GM21576 (cell line): Measurements from ENCODE around the gene LCOR.

Experiments
- ATAC-seq: cut with Tn5 transposase; IDR thresholded peaks from one replicate; pipeline ENCODE4 v1.9.1; 2021; ENCODE audit warnings: mild to moderate bottlenecking, moderate library complexity; ENCODE audit not compliant: unreplicated experiment

Gene LCOR

GRCh38 chr10:96984541-96985131 lies 152.5 kb downstream of the LCOR start:
- no peak for ATAC-seq

GRCh38 chr10:96986200-96986856 lies 154.2 kb downstream of the LCOR start:
- no peak for ATAC-seq

- ATAC-seq: no peak
Measured at GRCh38 chr10:96987141-96987841, 155.2 kb downstream of the LCOR start.

GRCh38 chr10:96987842-96988175 lies 155.7 kb downstream of the LCOR start:
- ATAC-seq: no peak

GRCh38 chr10:96988426-96988825 lies 156.3 kb downstream of the LCOR start:
- ATAC-seq: no peak

GRCh38 chr10:96991313-96991841 lies 159.3 kb downstream of the LCOR start:
- ATAC-seq: no peak

GRCh38 chr10:96992721-96993120 lies 160.6 kb downstream of the LCOR start:
- peak; percentile 38 for ATAC-seq

- ATAC-seq: no peak
Measured at GRCh38 chr10:96995851-96996250, 163.8 kb downstream of the LCOR start.

GRCh38 chr10:96996275-96996965 lies 164.3 kb downstream of the LCOR start:
- no peak for ATAC-seq

- no peak for ATAC-seq
Measured at GRCh38 chr10:96998329-96998888, 166.3 kb downstream of the LCOR start.

GRCh38 chr10:96999337-96999736 lies 167.2 kb downstream of the LCOR start:
- ATAC-seq: no peak

GRCh38 chr10:96999987-97000386 lies 167.9 kb downstream of the LCOR start:
- no peak for ATAC-seq

GRCh38 chr10:97000487-97001182 lies 168.5 kb downstream of the LCOR start:
- ATAC-seq: no peak

- no peak for ATAC-seq
Measured at GRCh38 chr10:97001183-97001991, 169.3 kb downstream of the LCOR start.

GRCh38 chr10:97002670-97003069 lies 170.6 kb downstream of the LCOR start:
- no peak for ATAC-seq

- no peak for ATAC-seq
Measured at GRCh38 chr10:97003151-97003803, 171.2 kb downstream of the LCOR start.

- no peak for ATAC-seq
Measured at GRCh38 chr10:97003804-97004201, 171.7 kb downstream of the LCOR start.

- no peak for ATAC-seq
Measured at GRCh38 chr10:97004591-97004990, 172.5 kb downstream of the LCOR start.

- no peak for ATAC-seq
Measured at GRCh38 chr10:97005349-97005748, 173.3 kb downstream of the LCOR start.
